H9 (cell line): Measurements from ENCODE around the gene FFAR1. TPM values are rescaled to one million over a fixed set of nuclear protein-coding genes. Genes with fewer than 3 reads are reported as not detected.

Experiments
- DNase-seq: peaks from one replicate; pipeline ENCODE4 v3.0.0-alpha.2; 2017
- H2AFZ ChIP-seq: one replicate; pipeline ENCODE4 v1.6.1; 2013; ENCODE audit warnings: mild to moderate bottlenecking, low read length, control low read depth, moderate library complexity
- H2AK5ac ChIP-seq: 2 replicates; pipeline ENCODE4 v1.6.1; 2013; ENCODE audit warnings: low read length, control low read depth, mixed read lengths; ENCODE audit not compliant: insufficient read length
- H2BK120ac ChIP-seq: one replicate; pipeline ENCODE4 v1.6.1; 2013; ENCODE audit warnings: low read depth, mild to moderate bottlenecking, low read length, control low read depth, inconsistent platforms; ENCODE audit not compliant: poor library complexity, severe bottlenecking
- H2BK12ac ChIP-seq: 2 replicates; pipeline ENCODE4 v1.6.1; 2013; ENCODE audit warnings: low read length, control low read depth, mixed read lengths, low read depth; ENCODE audit not compliant: insufficient read length
- H2BK15ac ChIP-seq: 2 replicates; pipeline ENCODE4 v1.6.1; 2013; ENCODE audit warnings: low read depth, low read length, control low read depth
- H2BK20ac ChIP-seq: one replicate; pipeline ENCODE4 v1.6.1; 2013; ENCODE audit warnings: low read depth, mild to moderate bottlenecking, low read length, control low read depth, inconsistent platforms; ENCODE audit not compliant: poor library complexity, severe bottlenecking
- H2BK5ac ChIP-seq: 2 replicates; pipeline ENCODE4 v1.6.1; 2013; ENCODE audit warnings: low read length, control low read depth, mixed read lengths; ENCODE audit not compliant: insufficient read length
- H3K14ac ChIP-seq: 2 replicates; pipeline ENCODE4 v1.6.1; 2013; ENCODE audit warnings: low read length, control low read depth; ENCODE audit not compliant: insufficient read depth
- H3K18ac ChIP-seq: 2 replicates; pipeline ENCODE4 v1.6.1; 2013; ENCODE audit warnings: low read depth, mild to moderate bottlenecking, mixed read lengths, low read length, control low read depth; ENCODE audit not compliant: insufficient read length
- H3K23ac ChIP-seq: 2 replicates; pipeline ENCODE4 v1.6.1; 2013; ENCODE audit warnings: low read length, control low read depth, mixed read lengths, low read depth; ENCODE audit not compliant: insufficient read length
- H3K23me2 ChIP-seq: 2 replicates; pipeline ENCODE4 v1.6.1; 2013; ENCODE audit warnings: low read depth, mild to moderate bottlenecking, mixed read lengths, low read length, control low read depth; ENCODE audit not compliant: insufficient read length, poor library complexity, severe bottlenecking
- H3K27ac ChIP-seq: 2 replicates; pipeline ENCODE4 v1.5.1; 2013; ENCODE audit warnings: low read length, control low read depth, mixed read lengths, low read depth; ENCODE audit not compliant: insufficient read length
- H3K27me3 ChIP-seq: 2 replicates; pipeline ENCODE4 v1.6.1; 2013; ENCODE audit warnings: low read length, control low read depth, inconsistent platforms; ENCODE audit not compliant: insufficient read depth
- H3K4ac ChIP-seq: 2 replicates; pipeline ENCODE4 v1.6.1; 2013; ENCODE audit warnings: low read depth, mild to moderate bottlenecking, control low read depth, inconsistent platforms, low read length, moderate library complexity
- H3K4me1 ChIP-seq: 2 replicates; pipeline ENCODE4 v1.6.1; 2013; ENCODE audit warnings: low read length, control low read depth, inconsistent platforms; ENCODE audit not compliant: insufficient read depth
- H3K4me2 ChIP-seq: 2 replicates; pipeline ENCODE4 v1.6.1; 2013; ENCODE audit warnings: low read length, control low read depth, mixed read lengths; ENCODE audit not compliant: insufficient read length, insufficient read depth
- H3K56ac ChIP-seq: 2 replicates; pipeline ENCODE4 v1.6.1; 2013; ENCODE audit warnings: low read depth, mild to moderate bottlenecking, mixed read lengths, low read length, control low read depth; ENCODE audit not compliant: insufficient read length
- H3K79me1 ChIP-seq: 2 replicates; pipeline ENCODE4 v1.6.1; 2013; ENCODE audit warnings: low read depth, mild to moderate bottlenecking, moderate library complexity, low read length, control low read depth, inconsistent platforms; ENCODE audit not compliant: insufficient read depth, poor library complexity, severe bottlenecking
- H3K79me2 ChIP-seq: 2 replicates; pipeline ENCODE4 v1.6.1; 2013; ENCODE audit warnings: low read length, control low read depth, inconsistent platforms; ENCODE audit not compliant: insufficient read depth
- H3K9ac ChIP-seq: 2 replicates; pipeline ENCODE4 v1.6.1; 2013; ENCODE audit warnings: low read length, control low read depth, mixed read lengths; ENCODE audit not compliant: insufficient read length; ENCODE audit errors: extremely low read depth
- H3K9me3 ChIP-seq: one replicate; pipeline ENCODE4 v1.6.1; 2013; ENCODE audit warnings: low read depth, low read length, inconsistent platforms; ENCODE audit not compliant: control insufficient read depth
- H3T11ph ChIP-seq: one replicate; pipeline ENCODE4 v1.6.1; 2013; ENCODE audit warnings: mild to moderate bottlenecking, low read length, control low read depth, inconsistent platforms
- H4K20me1 ChIP-seq: one replicate; pipeline ENCODE4 v1.6.1; 2013; ENCODE audit not compliant: control insufficient read depth, insufficient read length, insufficient read depth
- H4K5ac ChIP-seq: 2 replicates; pipeline ENCODE4 v1.6.1; 2013; ENCODE audit warnings: low read depth, mild to moderate bottlenecking, mixed read lengths, low read length, control low read depth; ENCODE audit not compliant: insufficient read length
- H4K8ac ChIP-seq: replicated peaks from 2 replicates; pipeline ENCODE4 v1.6.1; 2013; ENCODE audit warnings: low read length, control low read depth, mixed read lengths, low read depth; ENCODE audit not compliant: insufficient read length
- H4K91ac ChIP-seq: 2 replicates; pipeline ENCODE4 v1.6.1; 2013; ENCODE audit warnings: low read depth, mild to moderate bottlenecking, moderate library complexity, mixed read lengths, low read length, control low read depth; ENCODE audit not compliant: insufficient read length
- H3K27ac Mint-ChIP-seq, 3 experiments: 2 replicates in 2 of 3; 3 replicates in 1 of 3; pipeline ENCODE4 v1.8.0; 2020 to 2021; ENCODE audit warnings: mixed read lengths in 3 of 3, mild to moderate bottlenecking in 1 of 3, moderate library complexity in 1 of 3
- H3K27me3 Mint-ChIP-seq: 2 replicates; pipeline ENCODE4 v1.8.0; 2021; ENCODE audit warnings: low read depth, mild to moderate bottlenecking, moderate library complexity, mixed read lengths
- H3K36me3 Mint-ChIP-seq, 3 experiments: 2 replicates in 2 of 3; 3 replicates in 1 of 3; pipeline ENCODE4 v1.8.0; 2020 to 2021; ENCODE audit warnings: low read depth in 3 of 3, mixed read lengths in 3 of 3; ENCODE audit not compliant: insufficient read depth in 1 of 3
- H3K4me1 Mint-ChIP-seq, 2 experiments: 2 replicates each; pipeline ENCODE4 v1.8.0; 2020; ENCODE audit warnings: mixed read lengths in 2 of 2
- H3K4me3 Mint-ChIP-seq, 2 experiments: 2 replicates in 1 of 2; 3 replicates in 1 of 2; pipeline ENCODE4 v1.8.0; 2020 to 2021; ENCODE audit warnings: mild to moderate bottlenecking in 2 of 2, mixed read lengths in 2 of 2, moderate library complexity in 1 of 2
- H3K9me3 Mint-ChIP-seq, 2 experiments: 2 replicates in 1 of 2; 3 replicates in 1 of 2; pipeline ENCODE4 v1.8.0; 2020; ENCODE audit warnings: mild to moderate bottlenecking in 2 of 2, mixed read lengths in 2 of 2, moderate library complexity in 1 of 2
- CTCF ChIP-seq: fragments of 200-600 bp; sonication (generic); conservative IDR thresholded peaks from 3 replicates; pipeline ENCODE4 v1.8.0; 2021; ENCODE audit warnings: antibody characterized with exemption, mild to moderate bottlenecking
- WGBS: extraction: QIAGEN DNeasy Blood & Tissue Kit; methylation state at CpG from one replicate; pipeline ENCODE4 v1.1.7; 2013; ENCODE audit warnings: missing lambda C conversion rate, low lambda C conversion rate, mixed read lengths; ENCODE audit not compliant: insufficient read length; ENCODE audit errors: extremely low coverage; 5-methylcytosine and 5-hydroxymethylcytosine counted together
- total RNA-seq: library from RNA; stranded (reverse); gene quantifications from 2 replicates; pipeline ENCODE4 v1.2.1, GENCODE V29; 2021

The FFAR1 gene
- total RNA-seq, 1 experiment from 2014 or later = not detected

GRCh38 chr19:35310331-35310730 is 37.4 kb upstream of the FFAR1 start:
- Histone ChIP-seq H3K4me1 (no peaks in the 10 kb centered on the region; the same call in 1 of the 2 replicates), H3K27me3 (no peaks in the 10 kb centered on the region), H2AK5ac (no peak overlapping the region), H3T11ph (no peak overlapping the region), H3K23ac (no peak overlapping the region), H3K4me2 (no peak overlapping the region), H3K27ac (no peak overlapping the region), H4K91ac (no peak overlapping the region), H3K79me1 (no peaks in the 10 kb centered on the region), H3K4ac (no peak overlapping the region), H2BK120ac (no peak overlapping the region), H2AFZ (no peak overlapping the region), H3K79me2 (no peaks in the 10 kb centered on the region), H3K9ac (no peak overlapping the region), H4K8ac (no peak overlapping the region), H2BK5ac (no peak overlapping the region), H3K56ac (no peak overlapping the region), H3K14ac (no peak overlapping the region), H2BK20ac (no peak overlapping the region), H3K9me3 (no peaks in the 10 kb centered on the region), H4K20me1 (no peaks in the 10 kb centered on the region), H2BK15ac (no peak overlapping the region), H2BK12ac (no peak overlapping the region), H3K18ac (no peak overlapping the region), H4K5ac (no peak overlapping the region), H3K23me2 (no peaks in the 10 kb centered on the region)
- Mint-ChIP-seq H3K27me3 (no peaks in the 10 kb centered on the region; the same call in 1 of the 2 replicates), H3K4me1 (peaks cover 0 to 4% of the 10 kb centered on the region in 2 experiments; a peak in 1 of 4 replicates), H3K36me3 (peaks cover 0 to 2% (median 0%) of the 10 kb centered on the region in 3 experiments; a peak in 1 of 7 replicates), H3K9me3 (no peaks in the 10 kb centered on the region), H3K27ac (no peak overlapping the region), H3K4me3 (no peak overlapping the region)
- TF ChIP-seq CTCF = no peak
- no CpG with 5 or more reads among the region's 12 CpGs for WGBS
- DNase-seq = no peak
